ENCODE results near the gene KLK14.
A peak's percentile ranks its signal among the peaks of the same experiment; 100 is the strongest.

KLK14 gene

GRCh38 chr19:51122112-51122981, 39.7 kb upstream of the KLK14 start:
- no peak overlapping the region for H3K4me3 ChIP-seq (ENCODE audit: low read length)
- H3K27me3 ChIP-seq (replicated peaks; ENCODE audit: control insufficient read depth, insufficient read depth, low read length): no peaks in the 10 kb centered on the region
- peak overlapping the region; percentile 25 for H3K9ac ChIP-seq (ENCODE audit: low read length)
- no peaks in the 10 kb centered on the region for H3K36me3 ChIP-seq (ENCODE audit: control insufficient read depth, insufficient read depth, low read length, severe bottlenecking)
- no peaks in the 10 kb centered on the region for H3K9me3 ChIP-seq (ENCODE audit: control insufficient read depth, low read length)
- DNase-seq (ENCODE audit: low read depth): no peak
- no peaks in the 10 kb centered on the region for H3K4me1 ChIP-seq (ENCODE audit: control insufficient read depth, insufficient read depth, low read length)

- no peak for DNase-seq (ENCODE audit: low read depth)
- no peaks in the 10 kb centered on the region for H3K4me1 ChIP-seq (ENCODE audit: control insufficient read depth, insufficient read depth, low read length)
These were observed 38.6 kb upstream of the KLK14 start for GRCh38 chr19:51121257-51121656.

GRCh38 chr19:51120160-51120559, 37.5 kb upstream of the KLK14 start:
- DNase-seq (ENCODE audit: low read depth): no peak
- Histone ChIP-seq H3K4me3 (ENCODE audit: low read length) (no peak overlapping the region), H3K27me3 (replicated peaks; ENCODE audit: control insufficient read depth, insufficient read depth, low read length) (peaks cover 12% of the 10 kb centered on the region), H3K9me3 (ENCODE audit: control insufficient read depth, low read length) (no peaks in the 10 kb centered on the region), H3K4me1 (ENCODE audit: control insufficient read depth, insufficient read depth, low read length) (no peaks in the 10 kb centered on the region), H3K9ac (ENCODE audit: low read length) (no peak overlapping the region), H3K36me3 (ENCODE audit: control insufficient read depth, insufficient read depth, low read length, severe bottlenecking) (no peaks in the 10 kb centered on the region)

More at GRCh38 chr19:51121257-51121656, 38.6 kb upstream of the KLK14 start:
- no peak overlapping the region for H3K4me3 ChIP-seq (ENCODE audit: low read length)
- no peaks in the 10 kb centered on the region for H3K36me3 ChIP-seq (ENCODE audit: control insufficient read depth, insufficient read depth, low read length, severe bottlenecking)
- peaks cover 5% of the 10 kb centered on the region for H3K27me3 ChIP-seq (replicated peaks; ENCODE audit: control insufficient read depth, insufficient read depth, low read length)
- H3K9ac ChIP-seq (ENCODE audit: low read length): no peak overlapping the region
- H3K9me3 ChIP-seq (ENCODE audit: control insufficient read depth, low read length): no peaks in the 10 kb centered on the region

DNA sequence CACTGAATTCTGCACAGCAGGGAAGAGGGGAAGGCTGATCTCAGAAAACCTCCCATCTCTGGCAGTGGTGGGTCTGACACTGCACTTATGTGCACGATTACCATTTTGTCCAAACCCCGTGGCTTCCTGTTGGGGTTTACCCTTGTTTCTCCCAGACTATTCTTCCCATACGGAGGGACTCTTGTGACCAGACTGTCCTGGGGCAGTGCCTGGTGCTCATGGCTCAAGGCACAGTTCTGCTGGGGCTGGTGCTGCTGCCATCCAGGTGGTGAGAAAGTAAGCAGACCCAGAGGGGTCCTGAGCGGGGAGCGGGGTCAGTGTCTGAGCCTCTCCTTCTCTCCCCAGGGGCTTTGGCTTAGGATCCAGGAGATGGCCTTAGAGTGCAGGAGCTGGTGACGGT, 36.9 kb upstream of the KLK14 start:
- Histone ChIP-seq H3K9ac (ENCODE audit: low read length) (no peak overlapping the region), H3K4me3 (ENCODE audit: low read length) (no peak overlapping the region), H3K4me1 (ENCODE audit: control insufficient read depth, insufficient read depth, low read length) (no peaks in the 10 kb centered on the region), H3K27me3 (replicated peaks; ENCODE audit: control insufficient read depth, insufficient read depth, low read length) (peaks cover 16% of the 10 kb centered on the region), H3K9me3 (ENCODE audit: control insufficient read depth, low read length) (no peaks in the 10 kb centered on the region), H3K36me3 (ENCODE audit: control insufficient read depth, insufficient read depth, low read length, severe bottlenecking) (no peaks in the 10 kb centered on the region)
- no peak for DNase-seq (ENCODE audit: low read depth)

DNA sequence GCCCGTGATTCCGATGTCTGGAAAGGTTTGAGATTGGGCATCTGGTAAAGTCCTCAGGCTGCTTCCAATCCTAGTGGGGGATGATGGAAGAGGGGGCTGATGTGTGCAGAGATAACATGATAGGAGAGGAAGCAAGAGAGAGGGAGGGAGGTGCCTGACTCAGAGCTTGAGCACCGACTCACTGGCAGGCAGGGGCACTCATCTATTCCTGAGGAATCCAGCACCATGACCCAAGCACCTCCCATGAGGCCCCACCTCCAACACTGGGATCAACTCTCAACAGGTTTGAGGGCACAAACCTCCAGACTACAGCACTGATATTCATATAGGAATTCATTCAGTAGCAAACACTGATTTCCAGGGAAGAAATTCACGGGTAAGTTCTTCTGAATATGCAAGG, 36.4 kb upstream of the KLK14 start:
- DNase-seq (ENCODE audit: low read depth): no peak
- Histone ChIP-seq H3K27me3 (replicated peaks; ENCODE audit: control insufficient read depth, insufficient read depth, low read length) (peaks cover 19% of the 10 kb centered on the region), H3K36me3 (ENCODE audit: control insufficient read depth, insufficient read depth, low read length, severe bottlenecking) (no peaks in the 10 kb centered on the region), H3K9me3 (ENCODE audit: control insufficient read depth, low read length) (no peaks in the 10 kb centered on the region), H3K9ac (ENCODE audit: low read length) (no peak overlapping the region), H3K4me1 (ENCODE audit: control insufficient read depth, insufficient read depth, low read length) (no peaks in the 10 kb centered on the region), H3K4me3 (ENCODE audit: low read length) (no peak overlapping the region)

DNA sequence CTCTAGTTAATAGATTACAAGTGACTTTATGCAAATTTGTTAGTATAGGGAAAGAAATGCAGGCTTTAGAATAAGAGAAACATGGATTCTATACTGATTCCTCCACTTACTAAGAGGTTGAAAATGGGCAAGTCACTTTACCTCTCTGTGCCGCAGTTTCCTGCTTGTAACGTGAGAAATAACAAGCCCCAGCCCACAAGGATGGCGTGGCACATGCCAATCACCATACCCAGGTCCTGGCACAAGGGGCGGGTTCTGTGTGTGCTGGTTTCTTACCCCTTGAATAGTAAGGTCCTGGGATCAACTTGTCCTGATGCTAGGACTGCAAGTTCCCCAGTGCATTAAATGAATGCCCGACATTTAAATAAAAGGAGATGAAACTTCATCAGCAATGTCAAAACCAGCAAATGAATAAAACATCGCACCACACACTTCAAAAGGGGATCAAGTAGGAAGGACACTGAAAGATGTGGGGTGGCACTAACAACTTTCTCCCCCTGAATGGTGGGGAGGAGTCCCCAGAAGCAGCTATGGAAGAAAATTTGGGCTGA, 34.1 kb upstream of the KLK14 start:
- H3K4me3 ChIP-seq (ENCODE audit: low read length): no peak overlapping the region
- no peak overlapping the region for H3K9ac ChIP-seq (ENCODE audit: low read length)
- no peak for DNase-seq (ENCODE audit: low read depth)
- no peaks in the 10 kb centered on the region for H3K9me3 ChIP-seq (ENCODE audit: control insufficient read depth, low read length)
- H3K36me3 ChIP-seq (ENCODE audit: control insufficient read depth, insufficient read depth, low read length, severe bottlenecking): no peaks in the 10 kb centered on the region
- H3K4me1 ChIP-seq (ENCODE audit: control insufficient read depth, insufficient read depth, low read length): no peaks in the 10 kb centered on the region
- peaks cover 38% of the 10 kb centered on the region for H3K27me3 ChIP-seq (replicated peaks; ENCODE audit: control insufficient read depth, insufficient read depth, low read length)

DNA sequence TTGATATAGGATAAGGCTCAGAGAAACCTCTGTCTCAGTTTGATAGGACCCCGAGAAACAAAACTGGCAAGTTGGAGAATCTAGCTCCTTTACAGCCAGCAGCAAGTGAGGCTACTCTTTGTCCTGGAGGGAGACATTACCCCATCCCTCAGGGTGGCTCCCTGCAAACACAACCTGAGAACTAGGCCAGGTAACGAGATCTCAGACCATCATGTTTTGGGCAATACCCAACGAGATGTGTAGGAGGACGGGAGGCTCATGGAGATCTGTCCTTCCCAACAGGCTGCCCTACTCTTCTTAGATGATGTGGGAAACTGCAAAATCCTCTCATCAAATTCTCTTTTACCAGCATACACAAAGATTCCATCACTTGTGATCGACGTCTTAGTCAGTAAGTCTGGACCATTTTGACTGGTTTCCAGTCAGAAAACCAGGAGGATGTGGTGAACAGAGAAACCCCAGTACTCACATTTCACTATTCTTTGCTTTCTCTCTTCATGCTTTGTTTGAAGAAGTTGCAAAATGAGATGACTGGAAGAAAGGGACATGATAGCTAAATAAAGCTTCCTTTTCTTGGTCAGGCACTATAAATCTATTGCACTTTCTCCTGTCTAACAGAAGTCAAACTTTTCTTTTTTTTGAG, 31.5 kb upstream of the KLK14 start:
- Histone ChIP-seq H3K4me1 (ENCODE audit: control insufficient read depth, insufficient read depth, low read length) (no peaks in the 10 kb centered on the region), H3K4me3 (ENCODE audit: low read length) (no peak overlapping the region), H3K9me3 (ENCODE audit: control insufficient read depth, low read length) (no peaks in the 10 kb centered on the region), H3K27me3 (replicated peaks; ENCODE audit: control insufficient read depth, insufficient read depth, low read length) (peaks cover 42% of the 10 kb centered on the region), H3K36me3 (ENCODE audit: control insufficient read depth, insufficient read depth, low read length, severe bottlenecking) (no peaks in the 10 kb centered on the region), H3K9ac (ENCODE audit: low read length) (no peak overlapping the region)
- DNase-seq (ENCODE audit: low read depth): no peak

DNA sequence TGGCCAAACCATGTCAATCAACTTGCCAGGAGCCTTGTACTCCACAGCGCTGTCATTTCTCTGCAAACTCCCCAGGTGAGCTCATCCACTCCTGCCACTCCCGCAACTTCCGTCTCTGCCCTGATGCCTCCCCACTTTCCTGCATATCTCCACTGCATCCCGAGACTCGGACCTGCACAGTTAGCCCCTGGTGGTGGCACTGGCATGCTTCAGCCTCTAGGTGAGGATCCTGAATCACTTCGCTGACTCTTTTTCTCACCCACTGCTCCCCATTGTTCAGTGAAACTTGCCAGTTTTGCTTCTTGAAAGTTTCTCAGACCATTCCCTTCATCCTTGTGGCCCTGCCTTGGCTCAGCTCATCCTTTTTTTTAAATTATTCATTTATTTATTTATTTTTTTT, 28.9 kb upstream of the KLK14 start:
- peaks cover 40% of the 10 kb centered on the region for H3K27me3 ChIP-seq (replicated peaks; ENCODE audit: control insufficient read depth, insufficient read depth, low read length)
- no peak overlapping the region for H3K9ac ChIP-seq (ENCODE audit: low read length)
- no peak for DNase-seq (ENCODE audit: low read depth)
- H3K9me3 ChIP-seq (ENCODE audit: control insufficient read depth, low read length): no peaks in the 10 kb centered on the region
- H3K4me1 ChIP-seq (ENCODE audit: control insufficient read depth, insufficient read depth, low read length): peaks cover 14% of the 10 kb centered on the region
- no peaks in the 10 kb centered on the region for H3K36me3 ChIP-seq (ENCODE audit: control insufficient read depth, insufficient read depth, low read length, severe bottlenecking)
- no peak overlapping the region for H3K4me3 ChIP-seq (ENCODE audit: low read length)

GRCh38 chr19:51110666-51110971, 27.9 kb upstream of the KLK14 start:
- no peak overlapping the region for H3K9ac ChIP-seq (ENCODE audit: low read length)
- DNase-seq (ENCODE audit: low read depth): no peak
- no peaks in the 10 kb centered on the region for H3K36me3 ChIP-seq (ENCODE audit: control insufficient read depth, insufficient read depth, low read length, severe bottlenecking)
- peaks cover 34% of the 10 kb centered on the region for H3K27me3 ChIP-seq (replicated peaks; ENCODE audit: control insufficient read depth, insufficient read depth, low read length)
- peaks cover 14% of the 10 kb centered on the region for H3K4me1 ChIP-seq (ENCODE audit: control insufficient read depth, insufficient read depth, low read length)
- H3K4me3 ChIP-seq (ENCODE audit: low read length): no peak overlapping the region
- no peaks in the 10 kb centered on the region for H3K9me3 ChIP-seq (ENCODE audit: control insufficient read depth, low read length)

- H3K4me1 ChIP-seq (ENCODE audit: control insufficient read depth, insufficient read depth, low read length): peaks cover 17% of the 10 kb centered on the region
- H3K9me3 ChIP-seq (ENCODE audit: control insufficient read depth, low read length): no peaks in the 10 kb centered on the region
- peaks cover 2% of the 10 kb centered on the region for H3K36me3 ChIP-seq (ENCODE audit: control insufficient read depth, insufficient read depth, low read length, severe bottlenecking)
- peak overlapping the region; percentile 93 for H3K4me3 ChIP-seq (ENCODE audit: low read length)
- peak overlapping the region; percentile 91 for H3K9ac ChIP-seq (ENCODE audit: low read length)
- peaks cover 21% of the 10 kb centered on the region for H3K27me3 ChIP-seq (replicated peaks; ENCODE audit: control insufficient read depth, insufficient read depth, low read length)
- DNase-seq (ENCODE audit: low read depth): no peak
These were observed 26.1 kb upstream of the KLK14 start for GRCh38 chr19:51108805-51109146.

- H3K9me3 ChIP-seq (ENCODE audit: control insufficient read depth, low read length): no peaks in the 10 kb centered on the region
- H3K4me1 ChIP-seq (ENCODE audit: control insufficient read depth, insufficient read depth, low read length): peaks cover 19% of the 10 kb centered on the region
- H3K36me3 ChIP-seq (ENCODE audit: control insufficient read depth, insufficient read depth, low read length, severe bottlenecking): peaks cover 6% of the 10 kb centered on the region
- peak within 1 kb of the TSS; percentile 91 for H3K9ac ChIP-seq (ENCODE audit: low read length)
- peak; percentile 100 for DNase-seq (ENCODE audit: low read depth)
- peak within 1 kb of the TSS; percentile 93 for H3K4me3 ChIP-seq (ENCODE audit: low read length)
- H3K27me3 ChIP-seq (replicated peaks; ENCODE audit: control insufficient read depth, insufficient read depth, low read length): peaks cover 16% of the 10 kb centered on the region
These were observed 25.5 kb upstream of the KLK14 start, which contains the start of gene CTU1 for GRCh38 chr19:51108066-51108804. TSS of gene CTU1 (minus strand) at chr19:51108409. CDS start at chr19:51104569, 3,840 bp downstream.
